T-helper 1 cell (primary cell): ENCODE measurements around the gene TUBGCP2.

Experiments used
- DNase-seq, 5 donors: peaks; one replicate each; pipeline ENCODE4 v3.0.0-alpha.2; 2012 to 2020

The TUBGCP2 gene

GRCh38 chr10:133261726-133262325 is 46.8 kb downstream of the TUBGCP2 start:
- peak; percentile 73 to 86 (median 78) for DNase-seq

GRCh38 chr10:133260895-133261725 is 47.6 kb downstream of the TUBGCP2 start:
- DNase-seq: peak; percentile 49 to 63 (median 53)

DNA sequence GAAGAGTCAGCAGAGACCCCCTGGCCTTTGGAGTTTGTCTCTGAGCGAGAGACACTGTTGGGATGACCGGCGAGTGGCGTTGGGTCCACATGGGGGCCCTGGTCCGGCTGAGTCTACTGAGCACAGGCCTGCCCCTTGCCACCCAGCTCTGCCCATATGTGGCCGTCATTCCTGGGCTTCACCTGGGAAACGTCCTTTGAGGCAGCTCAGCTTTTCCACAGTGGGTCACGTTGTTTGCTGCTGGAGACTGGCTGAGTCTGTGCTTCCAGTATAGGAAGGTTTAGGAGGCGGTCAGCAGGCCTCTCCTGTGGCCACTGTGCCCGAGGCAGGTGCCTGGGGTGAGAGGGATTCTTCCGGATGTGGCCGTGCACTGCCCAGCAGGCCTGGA is 49.1 kb downstream of the TUBGCP2 start:
- no peak for DNase-seq

DNA sequence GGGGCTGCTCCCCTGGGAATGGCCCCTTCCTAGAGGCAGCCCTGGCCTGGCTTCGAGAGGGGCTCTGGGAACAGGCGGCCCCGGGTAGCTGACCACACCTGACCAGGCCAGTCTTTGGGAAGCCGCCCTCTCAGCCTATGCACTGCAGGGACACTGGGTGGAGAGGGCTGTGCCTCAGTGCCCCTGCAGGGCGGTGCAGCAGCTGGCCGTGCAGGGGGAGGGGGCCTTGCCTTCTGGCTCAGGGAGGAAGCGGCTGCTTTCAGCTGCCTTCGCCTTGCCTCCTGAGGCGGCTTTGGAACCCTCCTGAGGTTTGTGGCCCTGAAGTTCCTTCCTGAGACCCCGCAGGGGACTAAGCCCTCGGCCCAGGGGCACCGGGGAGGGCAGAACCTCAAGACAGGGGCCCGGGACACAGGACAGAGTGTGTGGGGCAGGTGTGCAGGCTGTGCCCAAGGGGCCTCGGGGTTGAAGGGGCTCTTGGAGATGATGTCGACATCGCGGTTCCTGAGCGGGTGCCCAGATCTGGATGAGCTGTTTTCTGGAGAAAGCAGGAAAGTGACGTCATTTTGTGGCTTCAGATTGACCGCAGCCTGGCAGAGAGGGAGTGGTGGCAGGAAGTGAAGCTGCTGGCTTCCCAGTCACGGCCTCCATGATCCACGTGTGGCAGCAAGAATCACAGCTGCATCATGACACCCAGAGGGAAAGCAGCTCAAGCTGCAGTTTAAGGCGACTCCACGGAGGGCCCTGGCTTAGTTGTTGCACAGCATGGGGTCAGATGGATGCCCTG is 49.7 kb downstream of the TUBGCP2 start:
- peak; percentile 53 to 92 (median 70) for DNase-seq

DNA sequence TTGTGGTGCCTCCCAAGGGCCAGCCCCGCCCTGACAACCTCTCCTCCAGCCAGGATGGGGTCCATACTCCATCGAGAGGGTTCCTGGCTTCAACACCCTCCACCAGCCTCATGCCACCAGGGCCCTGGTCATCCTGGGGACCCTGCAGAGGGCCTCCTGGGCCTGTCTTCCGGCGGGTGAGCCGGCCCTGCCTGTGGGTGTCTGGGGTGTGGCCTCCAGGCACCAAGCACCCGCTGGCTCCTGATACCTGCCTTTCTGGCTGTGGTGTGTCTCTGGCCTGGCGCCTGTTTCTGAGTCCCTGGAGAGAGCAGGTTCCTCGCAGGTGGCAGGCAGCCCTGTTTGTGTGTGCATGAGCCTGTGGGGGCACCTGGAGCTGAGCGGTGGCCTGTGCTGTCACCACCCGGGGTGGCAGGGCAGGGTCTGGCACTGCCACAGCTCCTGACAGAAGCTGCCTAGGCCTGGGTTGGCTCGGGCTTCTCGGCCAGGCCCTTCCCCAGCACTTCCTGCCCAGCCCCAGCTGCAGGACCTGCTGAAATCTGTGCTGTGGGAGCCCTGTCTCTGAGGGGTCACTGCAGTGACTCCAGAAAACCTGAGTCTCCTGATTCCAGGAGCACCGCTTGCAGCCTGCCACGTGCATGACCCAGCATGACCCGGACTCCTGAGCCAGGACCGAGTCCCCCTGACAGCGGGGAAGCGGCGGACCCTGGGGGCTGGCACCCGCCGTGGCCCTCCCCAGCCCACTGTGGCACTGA is 50.4 kb downstream of the TUBGCP2 start:
- DNase-seq: peak in 1 of 5 donors; percentile 58

GRCh38 chr10:133257489-133258065 is 51.1 kb downstream of the TUBGCP2 start:
- DNase-seq: no peak

- no peak for DNase-seq
These were observed 53.3 kb downstream of the TUBGCP2 start for GRCh38 chr10:133255323-133255722.

DNA sequence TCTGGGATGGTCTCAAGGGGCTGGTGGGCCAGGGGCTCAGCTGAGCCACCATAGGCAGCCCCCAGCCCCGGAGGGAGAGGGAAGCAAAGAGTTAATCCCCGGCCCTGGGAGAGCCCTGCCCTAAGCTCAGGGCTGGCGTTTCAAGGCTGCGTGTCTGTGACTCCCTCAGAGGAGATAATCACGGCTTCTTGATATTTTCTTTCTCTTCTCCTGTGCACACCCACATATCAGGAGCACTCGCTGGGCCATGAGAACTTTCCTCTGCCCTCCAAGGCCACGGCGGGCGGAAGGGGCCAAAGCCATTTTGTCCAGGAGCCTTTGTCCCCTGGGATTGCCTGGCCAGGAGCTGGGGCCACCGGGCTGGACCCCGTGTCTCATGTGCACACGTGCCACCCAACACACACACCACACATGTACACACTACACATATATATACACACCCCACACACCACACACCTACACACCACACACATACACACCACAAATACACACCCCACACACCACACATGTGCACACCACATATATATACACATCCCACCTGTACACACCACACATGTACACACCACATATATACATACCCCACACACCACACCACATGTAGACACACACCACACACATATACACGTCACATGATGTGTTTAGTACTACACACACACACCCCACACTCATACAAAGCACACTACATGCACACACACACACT is 54.1 kb downstream of the TUBGCP2 start:
- DNase-seq: no peak

DNA sequence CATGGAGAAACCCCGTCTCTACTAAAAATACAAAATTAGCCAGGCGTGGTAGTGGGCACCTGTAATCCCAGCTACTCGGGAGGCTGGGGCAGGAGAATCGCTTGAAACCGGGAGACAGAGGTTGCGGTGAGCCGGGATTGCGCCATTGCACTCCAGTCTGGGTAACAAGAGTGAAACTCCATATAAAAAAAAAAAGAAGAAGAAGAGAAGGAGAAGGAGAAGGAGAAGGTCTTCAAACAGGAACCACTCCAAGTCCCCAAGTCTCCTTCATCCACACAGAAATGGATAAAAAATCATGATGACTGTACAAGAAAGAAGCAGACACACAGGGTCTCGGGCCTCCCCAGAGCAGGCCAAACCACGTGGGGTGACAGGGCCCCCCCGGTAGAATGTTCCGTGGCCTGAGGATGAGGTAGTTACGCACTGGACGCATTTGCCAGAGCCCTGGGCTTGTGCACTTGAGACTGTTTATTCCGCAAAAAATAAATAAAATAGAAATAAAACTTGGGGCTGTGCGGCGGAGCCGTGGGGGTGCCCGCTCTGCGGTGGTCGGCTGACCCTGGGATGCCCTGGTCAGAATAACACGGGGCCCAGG is 55.2 kb downstream of the TUBGCP2 start:
- no peak for DNase-seq

DNA sequence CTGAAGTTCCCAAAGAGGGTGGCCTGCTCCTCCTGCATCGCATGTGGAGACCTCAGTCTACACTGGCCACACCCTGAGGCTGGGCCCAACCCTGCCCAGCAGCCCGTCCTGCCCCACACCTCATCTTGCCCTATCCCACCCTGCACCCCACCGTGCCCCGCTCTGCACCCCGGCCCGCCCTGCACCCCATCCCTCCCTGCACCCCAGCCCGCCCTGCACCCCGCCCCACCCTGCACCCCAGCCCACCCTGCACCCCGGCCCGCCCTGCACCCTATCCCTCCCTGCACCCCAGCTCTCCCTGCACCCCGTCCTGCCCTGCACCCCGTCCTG is 56.5 kb downstream of the TUBGCP2 start:
- no peak for DNase-seq

GRCh38 chr10:133251388-133252222 is 57.1 kb downstream of the TUBGCP2 start:
- no peak for DNase-seq

GRCh38 chr10:133249975-133250754 is 58.5 kb downstream of the TUBGCP2 start:
- DNase-seq: no peak

- DNase-seq: no peak
These were observed 59.4 kb downstream of the TUBGCP2 start for GRCh38 chr10:133249094-133249780.

DNA sequence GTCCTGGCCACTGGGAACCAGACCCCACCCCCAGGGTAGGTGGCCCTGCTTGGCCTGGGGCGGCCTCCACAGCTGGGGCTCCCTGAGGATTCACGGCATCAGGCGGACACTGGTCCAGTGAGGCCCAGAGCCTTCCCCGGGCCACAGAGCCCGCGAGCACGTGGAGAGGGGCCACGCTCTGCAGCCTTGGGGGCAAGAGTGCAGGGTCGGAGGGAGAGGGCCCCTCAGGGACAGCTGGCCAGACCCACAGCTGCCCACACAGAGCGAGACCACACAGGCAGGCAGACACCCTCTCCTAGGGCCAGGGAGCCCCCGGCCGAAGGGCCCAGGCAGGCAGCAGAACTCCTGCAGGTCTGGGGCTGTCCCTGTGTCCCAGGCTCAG is 60.3 kb downstream of the TUBGCP2 start:
- DNase-seq: no peak

DNA sequence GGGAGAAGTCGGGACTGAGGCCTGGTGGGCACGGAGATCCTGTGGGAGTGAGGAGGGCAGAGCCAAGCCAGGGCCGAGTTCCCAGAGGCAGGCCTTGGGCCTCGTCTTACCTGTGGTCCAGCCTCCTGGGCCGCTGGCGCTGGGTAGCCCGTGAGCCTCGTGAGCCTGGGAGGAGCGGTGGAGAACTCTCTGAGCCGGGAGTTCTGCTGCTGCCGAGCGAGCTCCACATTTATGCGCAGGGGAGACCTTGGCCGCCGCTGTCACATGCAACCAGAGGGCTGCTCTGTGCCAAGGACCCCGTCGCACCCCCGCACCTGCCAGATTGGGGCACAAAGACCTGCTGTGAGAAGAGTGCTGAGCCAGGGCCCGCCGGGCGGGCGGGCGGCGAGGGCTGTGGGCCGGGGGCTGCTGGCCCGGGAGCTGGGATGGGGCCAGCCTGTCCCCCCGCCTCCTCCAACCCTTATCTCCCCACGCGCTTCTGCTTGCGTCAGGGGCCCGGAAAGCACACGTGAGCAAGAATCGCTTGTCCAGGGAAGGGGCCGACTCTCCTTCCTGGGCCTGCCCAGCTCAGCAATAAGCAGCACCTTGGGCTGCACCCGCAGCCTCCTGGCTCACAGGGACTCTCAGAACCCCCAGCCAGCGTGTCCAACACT is 60.9 kb downstream of the TUBGCP2 start:
- no peak for DNase-seq

DNA sequence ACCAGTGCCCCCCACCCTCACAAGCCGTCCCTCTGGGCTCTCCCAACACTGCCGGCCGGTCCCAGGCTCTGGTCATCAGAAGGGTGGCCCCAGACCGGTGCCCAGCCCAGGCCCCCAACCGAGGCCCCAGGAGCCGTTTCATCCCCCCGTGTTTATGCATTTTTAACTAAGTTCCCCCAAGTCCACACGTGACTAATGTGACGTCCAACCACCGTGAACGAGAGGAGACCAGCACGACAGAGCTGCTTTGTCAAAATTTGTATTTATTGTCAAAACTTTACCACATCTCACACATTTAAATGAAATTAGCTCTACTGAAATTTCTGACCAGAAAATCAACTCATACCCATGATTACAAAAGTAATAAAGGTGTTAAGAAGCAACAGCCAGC is 62.4 kb downstream of the TUBGCP2 start:
- DNase-seq: no peak

GRCh38 chr10:133245439-133246235 is 63.0 kb downstream of the TUBGCP2 start:
- no peak for DNase-seq

- no peak for DNase-seq
These were observed 65.1 kb downstream of the TUBGCP2 start for GRCh38 chr10:133243593-133243992.
